Measurements from ENCODE around the gene TYROBP. TPM values are rescaled to one million over a fixed set of nuclear protein-coding genes. Genes with fewer than 3 reads are reported as not detected.

TYROBP gene
- total RNA-seq, 1 donor from 2014 or later: not detected

DNA sequence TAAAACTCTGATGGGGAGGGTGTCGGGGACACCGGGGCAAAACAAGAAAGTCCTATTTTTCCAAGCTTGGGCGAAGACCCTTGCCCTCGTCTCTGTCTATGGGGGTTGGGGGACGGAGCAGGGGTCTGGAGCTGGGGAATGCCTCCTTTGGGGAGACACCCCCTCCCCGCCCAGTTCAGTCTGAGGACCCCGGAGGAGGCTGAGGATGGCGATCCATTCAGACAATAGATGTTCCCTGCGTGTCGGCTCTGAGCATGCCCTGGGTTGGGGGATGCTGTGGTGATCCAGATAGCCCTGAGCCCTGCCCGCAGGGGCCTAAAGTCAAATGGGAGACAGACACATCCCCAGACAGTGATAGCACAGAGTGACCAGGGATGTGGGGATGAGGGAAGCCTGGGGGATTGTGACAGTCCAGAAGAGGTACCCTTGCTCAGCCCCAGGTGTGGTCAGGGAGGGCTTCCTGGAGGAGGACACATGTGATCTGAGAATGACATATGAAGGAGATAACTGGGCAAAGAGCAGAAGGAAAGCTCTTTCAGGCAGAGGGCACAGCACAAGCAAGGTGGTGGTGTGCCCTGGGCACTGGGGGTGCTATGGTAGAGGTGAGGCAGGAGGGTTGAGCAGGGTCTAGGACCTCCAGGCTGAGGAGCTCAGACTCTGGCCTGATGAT is 37.2 kb upstream of the TYROBP start:
- peaks cover 1% of the 10 kb centered on the region for H3K4me1 Mint-ChIP-seq (ENCODE audit: unreplicated experiment)
- peaks cover 8% of the 10 kb centered on the region for H3K36me3 Mint-ChIP-seq (ENCODE audit: unreplicated experiment)
- H3K4me3 Mint-ChIP-seq (ENCODE audit: unreplicated experiment): no peak overlapping the region
- no peak overlapping the region for H3K27ac Mint-ChIP-seq (ENCODE audit: unreplicated experiment)
- no peak for DNase-seq (ENCODE audit: extremely low spot score, unreplicated experiment)
- H3K9me3 Mint-ChIP-seq (ENCODE audit: unreplicated experiment): no peaks in the 10 kb centered on the region
- TF ChIP-seq, protein P1, sequence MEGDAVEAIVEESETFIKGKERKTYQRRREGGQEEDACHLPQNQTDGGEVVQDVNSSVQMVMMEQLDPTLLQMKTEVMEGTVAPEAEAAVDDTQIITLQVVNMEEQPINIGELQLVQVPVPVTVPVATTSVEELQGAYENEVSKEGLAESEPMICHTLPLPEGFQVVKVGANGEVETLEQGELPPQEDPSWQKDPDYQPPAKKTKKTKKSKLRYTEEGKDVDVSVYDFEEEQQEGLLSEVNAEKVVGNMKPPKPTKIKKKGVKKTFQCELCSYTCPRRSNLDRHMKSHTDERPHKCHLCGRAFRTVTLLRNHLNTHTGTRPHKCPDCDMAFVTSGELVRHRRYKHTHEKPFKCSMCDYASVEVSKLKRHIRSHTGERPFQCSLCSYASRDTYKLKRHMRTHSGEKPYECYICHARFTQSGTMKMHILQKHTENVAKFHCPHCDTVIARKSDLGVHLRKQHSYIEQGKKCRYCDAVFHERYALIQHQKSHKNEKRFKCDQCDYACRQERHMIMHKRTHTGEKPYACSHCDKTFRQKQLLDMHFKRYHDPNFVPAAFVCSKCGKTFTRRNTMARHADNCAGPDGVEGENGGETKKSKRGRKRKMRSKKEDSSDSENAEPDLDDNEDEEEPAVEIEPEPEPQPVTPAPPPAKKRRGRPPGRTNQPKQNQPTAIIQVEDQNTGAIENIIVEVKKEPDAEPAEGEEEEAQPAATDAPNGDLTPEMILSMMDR (IDR thresholded peaks at IDR 0.05): no peak
- no peaks in the 10 kb centered on the region for H3K27me3 Mint-ChIP-seq (ENCODE audit: unreplicated experiment)

GRCh38 chr19:35944556-35944955 is 36.5 kb upstream of the TYROBP start:
- no peak overlapping the region for H3K4me3 Mint-ChIP-seq (ENCODE audit: unreplicated experiment)
- no peak overlapping the region for H3K27ac Mint-ChIP-seq (ENCODE audit: unreplicated experiment)
- H3K4me1 Mint-ChIP-seq (ENCODE audit: unreplicated experiment): peaks cover 1% of the 10 kb centered on the region
- H3K27me3 Mint-ChIP-seq (ENCODE audit: unreplicated experiment): no peaks in the 10 kb centered on the region
- no peaks in the 10 kb centered on the region for H3K9me3 Mint-ChIP-seq (ENCODE audit: unreplicated experiment)
- TF ChIP-seq, protein P1 (IDR thresholded peaks at IDR 0.05): no peak
- no peak for DNase-seq (ENCODE audit: extremely low spot score, unreplicated experiment)
- H3K36me3 Mint-ChIP-seq (ENCODE audit: unreplicated experiment): peaks cover 8% of the 10 kb centered on the region

- H3K9me3 Mint-ChIP-seq (ENCODE audit: unreplicated experiment): no peaks in the 10 kb centered on the region
- H3K36me3 Mint-ChIP-seq (ENCODE audit: unreplicated experiment): peaks cover 8% of the 10 kb centered on the region
- peaks cover 6% of the 10 kb centered on the region for H3K4me1 Mint-ChIP-seq (ENCODE audit: unreplicated experiment)
Measured at GRCh38 chr19:35943321-35944301, 35.5 kb upstream of the TYROBP start.

DNA sequence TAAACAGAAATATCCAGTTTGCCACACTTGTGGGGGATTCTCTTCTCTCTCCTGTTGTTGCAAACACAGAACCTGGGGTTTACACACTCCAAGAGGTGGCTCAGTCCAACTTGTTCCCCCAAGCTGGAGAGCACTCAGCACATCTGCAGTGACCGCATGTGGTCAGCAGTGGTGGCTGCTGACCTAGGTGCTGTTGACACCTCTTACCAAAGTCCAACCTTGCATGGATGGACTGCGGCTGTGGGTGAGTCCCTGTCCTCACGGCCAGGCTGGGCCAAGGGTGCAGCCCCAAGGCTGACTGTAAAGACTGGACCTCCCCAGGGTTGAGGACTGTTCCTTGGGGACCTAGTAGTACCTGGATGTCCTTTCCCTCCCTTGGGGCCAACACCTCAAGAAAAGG is 34.1 kb upstream of the TYROBP start:
- TF ChIP-seq, protein P1 (IDR thresholded peaks at IDR 0.05): no peak
- Mint-ChIP-seq H3K27me3 (ENCODE audit: unreplicated experiment) (no peaks in the 10 kb centered on the region), H3K4me1 (ENCODE audit: unreplicated experiment) (peaks cover 19% of the 10 kb centered on the region), H3K27ac (ENCODE audit: unreplicated experiment) (no peak overlapping the region), H3K9me3 (ENCODE audit: unreplicated experiment) (no peaks in the 10 kb centered on the region), H3K4me3 (ENCODE audit: unreplicated experiment) (no peak overlapping the region), H3K36me3 (ENCODE audit: unreplicated experiment) (peaks cover 8% of the 10 kb centered on the region)
- no peak for DNase-seq (ENCODE audit: extremely low spot score, unreplicated experiment)

More at GRCh38 chr19:35943321-35944301, 35.5 kb upstream of the TYROBP start:
- Mint-ChIP-seq H3K4me3 (ENCODE audit: unreplicated experiment) (no peak overlapping the region), H3K27ac (ENCODE audit: unreplicated experiment) (no peak overlapping the region), H3K27me3 (ENCODE audit: unreplicated experiment) (no peaks in the 10 kb centered on the region)
- DNase-seq (ENCODE audit: extremely low spot score, unreplicated experiment): no peak
- TF ChIP-seq, protein P1 (IDR thresholded peaks at IDR 0.05): no peak

DNA sequence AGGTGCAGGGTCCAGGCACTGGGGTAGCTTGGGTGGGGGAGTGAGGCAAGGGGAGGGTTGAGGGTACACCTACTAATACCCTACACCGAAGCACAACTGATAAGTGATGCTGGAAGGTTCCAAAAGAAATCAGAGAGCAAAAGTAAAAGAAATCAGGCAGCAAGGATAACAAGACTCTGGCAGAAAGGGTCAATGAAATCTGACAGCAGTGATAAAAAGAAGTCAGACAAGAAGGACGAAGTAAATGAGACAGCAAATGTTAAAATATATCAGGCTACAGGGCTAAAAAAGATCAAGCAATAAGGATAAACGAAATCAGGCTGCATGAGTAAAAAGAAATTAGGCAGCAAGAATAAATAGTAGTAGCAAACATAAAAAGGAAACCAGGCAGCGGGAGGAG is 32.7 kb upstream of the TYROBP start:
- DNase-seq (ENCODE audit: extremely low spot score, unreplicated experiment): no peak
- TF ChIP-seq, protein P1 (IDR thresholded peaks at IDR 0.05): no peak
- H3K9me3 Mint-ChIP-seq (ENCODE audit: unreplicated experiment): no peaks in the 10 kb centered on the region
- peaks cover 8% of the 10 kb centered on the region for H3K36me3 Mint-ChIP-seq (ENCODE audit: unreplicated experiment)
- no peak overlapping the region for H3K4me3 Mint-ChIP-seq (ENCODE audit: unreplicated experiment)
- peaks cover 26% of the 10 kb centered on the region for H3K4me1 Mint-ChIP-seq (ENCODE audit: unreplicated experiment)
- H3K27ac Mint-ChIP-seq (ENCODE audit: unreplicated experiment): no peak overlapping the region
- no peaks in the 10 kb centered on the region for H3K27me3 Mint-ChIP-seq (ENCODE audit: unreplicated experiment)

Measured in osteocyte (in vitro differentiated cells).